ENCODE measurements around the gene ITGA3. TPM values are rescaled to one million over a fixed set of nuclear protein-coding genes. Genes with fewer than 3 reads are reported as not detected.
A peak's percentile ranks its signal among the peaks of the same experiment; 100 is the strongest.

The ITGA3 gene
- total and polyA plus RNA-seq, 2 of the 13 experiments (the other 11 are each of a cell fraction or from before 2014, with no cell fraction given): 0.48 to 0.69 TPM

DNA sequence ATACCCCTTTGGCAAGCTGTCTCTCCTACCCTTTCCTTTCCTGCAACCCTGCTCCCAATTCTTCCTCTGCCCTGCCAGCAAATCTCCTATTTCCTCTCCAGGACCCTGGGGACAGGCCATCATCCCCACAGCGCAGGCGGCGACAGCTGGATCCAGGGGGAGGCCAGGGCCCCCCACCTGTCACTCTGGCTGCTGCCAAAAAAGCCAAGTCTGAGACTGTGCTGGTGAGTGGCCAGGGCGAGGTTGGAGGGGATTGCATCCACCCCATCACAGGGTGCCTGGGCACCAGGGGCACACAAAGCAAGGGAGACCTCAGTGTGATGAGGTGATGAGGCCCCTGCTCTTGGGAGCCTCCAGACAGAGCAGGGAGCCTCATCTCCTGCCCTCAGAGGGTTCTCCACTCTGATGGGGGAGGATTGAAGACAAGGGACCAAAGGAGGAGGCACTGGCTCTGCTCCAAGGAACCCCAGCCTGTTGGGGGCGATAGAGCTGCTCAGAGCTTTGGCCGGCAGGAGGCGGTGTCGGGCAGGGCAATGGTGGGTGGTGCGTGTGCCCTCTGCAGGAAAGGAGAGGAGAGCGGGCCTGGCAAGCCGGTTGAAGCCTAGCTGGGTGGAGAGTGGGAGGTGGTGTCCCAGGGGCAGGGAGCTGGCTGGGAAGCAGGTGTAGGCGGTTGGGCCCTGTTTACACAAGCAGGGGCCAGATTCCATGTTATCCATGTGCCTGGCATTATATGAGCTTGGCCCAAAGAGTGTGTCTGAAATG, 23.6 kb downstream of the ITGA3 start (continued):
- TF ChIP-seq SIN3B (IDR thresholded peaks at IDR 0.05; ENCODE audit: low read length) (no peak), AGO2 (optimal IDR thresholded peaks at IDR 0.05; ENCODE audit: low read depth, low read length) (no peak), SPEN (CRISPR knock-in tag; IDR thresholded peaks at IDR 0.05; ENCODE audit: low read depth) (no peak), TIGD3 (CRISPR knock-in tag; IDR thresholded peaks at IDR 0.05; ENCODE audit: borderline replicate concordance) (no peak), RELA (CRISPR knock-in tag; IDR thresholded peaks at IDR 0.05) (no peak), NCOA2 (CRISPR knock-in tag; IDR thresholded peaks at IDR 0.05) (no peak), CERS6 (CRISPR knock-in tag; IDR thresholded peaks at IDR 0.05) (no peak), TEAD3 (CRISPR knock-in tag; optimal IDR thresholded peaks at IDR 0.05; ENCODE audit: borderline replicate concordance) (peak; percentile 68), HOXA3 (CRISPR knock-in tag; IDR thresholded peaks at IDR 0.05) (peak; percentile 60; the same call in 1 of the 2 replicates), NFYB (CRISPR knock-in tag; IDR thresholded peaks at IDR 0.05) (no peak), NFE2L2 (IDR thresholded peaks at IDR 0.05; ENCODE audit: low read length) (no peak), ZNF326 (CRISPR knock-in tag; IDR thresholded peaks at IDR 0.05; ENCODE audit: borderline replicate concordance) (no peak), ZNF18 (CRISPR knock-in tag; IDR thresholded peaks at IDR 0.05; ENCODE audit: insufficient replicate concordance) (no peak), SMYD3 (CRISPR knock-in tag; IDR thresholded peaks at IDR 0.05) (no peak), FOXK2 (IDR thresholded peaks at IDR 0.05) (no peak), PAXIP1 (CRISPR knock-in tag; conservative IDR thresholded peaks at IDR 0.05) (no peak)
- TF ChIP-seq, protein P1, sequence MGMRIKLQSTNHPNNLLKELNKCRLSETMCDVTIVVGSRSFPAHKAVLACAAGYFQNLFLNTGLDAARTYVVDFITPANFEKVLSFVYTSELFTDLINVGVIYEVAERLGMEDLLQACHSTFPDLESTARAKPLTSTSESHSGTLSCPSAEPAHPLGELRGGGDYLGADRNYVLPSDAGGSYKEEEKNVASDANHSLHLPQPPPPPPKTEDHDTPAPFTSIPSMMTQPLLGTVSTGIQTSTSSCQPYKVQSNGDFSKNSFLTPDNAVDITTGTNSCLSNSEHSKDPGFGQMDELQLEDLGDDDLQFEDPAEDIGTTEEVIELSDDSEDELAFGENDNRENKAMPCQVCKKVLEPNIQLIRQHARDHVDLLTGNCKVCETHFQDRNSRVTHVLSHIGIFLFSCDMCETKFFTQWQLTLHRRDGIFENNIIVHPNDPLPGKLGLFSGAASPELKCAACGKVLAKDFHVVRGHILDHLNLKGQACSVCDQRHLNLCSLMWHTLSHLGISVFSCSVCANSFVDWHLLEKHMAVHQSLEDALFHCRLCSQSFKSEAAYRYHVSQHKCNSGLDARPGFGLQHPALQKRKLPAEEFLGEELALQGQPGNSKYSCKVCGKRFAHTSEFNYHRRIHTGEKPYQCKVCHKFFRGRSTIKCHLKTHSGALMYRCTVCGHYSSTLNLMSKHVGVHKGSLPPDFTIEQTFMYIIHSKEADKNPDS (CRISPR knock-in tag; IDR thresholded peaks at IDR 0.05): no peak
